Measurements from ENCODE around the gene KDSR. TPM values are rescaled to one million over a fixed set of nuclear protein-coding genes. Genes with fewer than 3 reads are reported as not detected.

Gene KDSR
- total RNA-seq, 1 donor from 2014 or later, result 42.0 TPM

DNA sequence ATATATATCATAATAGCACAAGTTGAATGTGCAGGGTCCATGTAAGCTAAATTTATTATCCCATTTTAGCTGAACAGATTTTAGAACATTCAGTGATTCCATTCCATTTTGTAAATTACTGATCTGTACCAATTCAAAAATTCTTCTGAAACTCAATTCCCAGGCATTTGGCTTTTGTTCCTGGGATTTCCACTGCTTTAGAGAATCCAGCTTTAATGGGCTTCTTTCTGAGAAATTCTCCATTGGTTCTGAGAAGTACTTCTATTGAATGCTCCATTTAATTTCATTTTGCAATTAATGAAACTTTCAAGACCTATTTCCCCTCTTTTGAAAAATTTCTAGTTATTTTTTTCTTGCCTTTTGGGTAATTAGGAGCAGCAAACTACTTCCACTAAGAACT, 84.2 kb downstream of the KDSR start:
- DNase-seq (ENCODE audit: extremely low spot score in 2 of 2), result no peak
- TF ChIP-seq CTCF (IDR thresholded peaks at IDR 0.05) (no peak), POLR2A (IDR thresholded peaks at IDR 0.05) (no peak), POLR2AphosphoS5 (IDR thresholded peaks at IDR 0.05; ENCODE audit: insufficient read depth in 1 of 2, low read depth in 1 of 2) (no peak)
- Histone ChIP-seq H3K27me3 (no peaks in the 10 kb centered on the region), H3K27ac (no peak overlapping the region), H3K36me3 (no peaks in the 10 kb centered on the region), H3K4me3 (no peak overlapping the region), H3K9me3 (no peaks in the 10 kb centered on the region), H3K4me1 (peaks cover 45% of the 10 kb centered on the region)
- intact Hi-C loops (cut with DNase I), result no loop called here

Other genes with a start within 250 kb of the KDSR start
- 18.7 TPM for gene BCL2, start 47.4 kb downstream of the KDSR start, total RNA-seq
- gene VPS4B, start 55.3 kb upstream of the KDSR start, total RNA-seq, result 30.7 TPM
- gene SERPINB5, start 109.8 kb upstream of the KDSR start, total RNA-seq, result 141 TPM
- 20.1 TPM for gene SERPINB12, start 175.2 kb upstream of the KDSR start, total RNA-seq
- 131 TPM for gene SERPINB13, start 220.1 kb upstream of the KDSR start, total RNA-seq